Measurements from ENCODE around the gene GNB1L. TPM values are rescaled to one million over a fixed set of nuclear protein-coding genes. Genes with fewer than 3 reads are reported as not detected.

The GNB1L gene
- total and polyA plus RNA-seq, 2 donors (not counting 1 experiment from before 2014, with no cell fraction given), result 6.6 to 12.1 TPM

- H3K4me3 Mint-ChIP-seq, result no peak overlapping the region
- Histone ChIP-seq H4K20me1 (ENCODE audit: control insufficient read depth, insufficient read depth, low read length, poor library complexity, severe bottlenecking) (no peaks in the 10 kb centered on the region), H3K36me3 (replicated peaks in 1 of 2; ENCODE audit: control extremely low read depth in 1 of 2, control insufficient read depth in 1 of 2, extremely low read depth in 1 of 2, insufficient read depth in 2 of 2, low read length in 1 of 2) (no peaks in the 10 kb centered on the region), H2AFZ (ENCODE audit: insufficient read depth, low read depth, low read length, poor library complexity, severe bottlenecking) (no peak overlapping the region), H3K27me3 (replicated peaks in 1 of 4; ENCODE audit: control extremely low read depth in 1 of 4, control insufficient read depth in 3 of 4, insufficient read depth in 4 of 4, low read length in 3 of 4) (peaks cover 0 to 7% (median 0%) of the 10 kb centered on the region in 4 experiments), H3K27ac (ENCODE audit: low read length in 2 of 2) (no peak overlapping the region), H3K4me3 (ENCODE audit: control extremely low read depth in 1 of 5, extremely low read depth in 1 of 5, insufficient read depth in 1 of 5, low read depth in 2 of 5, low read length in 4 of 5) (no peak overlapping the region), H3K9ac (ENCODE audit: low read length) (no peak overlapping the region), H3K4me1 (ENCODE audit: control insufficient read depth in 2 of 2, insufficient read depth in 2 of 2, low read length in 2 of 2) (peaks cover 6 to 9% of the 10 kb centered on the region in 2 donors), H3K4me2 (replicated peaks; ENCODE audit: low read depth, low read length, poor library complexity, severe bottlenecking) (no peak overlapping the region), H3K79me2 (ENCODE audit: control insufficient read depth, insufficient read depth, low read length) (no peaks in the 10 kb centered on the region), H3K9me3 (ENCODE audit: control extremely low read depth in 1 of 3, control insufficient read depth in 2 of 3, insufficient read depth in 1 of 3, low read length in 2 of 3) (no peaks in the 10 kb centered on the region)
- no peak for DNase-seq
- WGBS (ENCODE audit: insufficient coverage), result 99% methylated on average over 7 of the region's 7 CpGs
- ChIA-PET CTCF (interaction anchor here (1.0 to 6.6 kb wide), 3 partner anchors 8 to 178 kb away, joined by 3 to 210 read pairs (median 3); no protein-coding TSS in a partner anchor), POLR2A (no interaction called here)
- intact Hi-C loops (cut with micrococcal nuclease), result no loop called here
- no peak for TF ChIP-seq EZH2 (IDR thresholded peaks at IDR 0.05; ENCODE audit: borderline replicate concordance, insufficient read depth, low read depth, low read length, poor library complexity, severe bottlenecking)
- no peak for TF ChIP-seq CTCF (IDR thresholded peaks at IDR 0.05)
- peaks cover 2% of the 10 kb centered on the region for H3K4me1 Mint-ChIP-seq
- H3K9me3 Mint-ChIP-seq (ENCODE audit: insufficient read depth), result no peaks in the 10 kb centered on the region
- H3K27ac Mint-ChIP-seq, result no peak overlapping the region
- ATAC-seq (ENCODE audit: low read depth), result no peak
- H3K27me3 Mint-ChIP-seq, result peaks cover 3% of the 10 kb centered on the region
These were observed 120.5 kb downstream of the GNB1L start for GRCh38 chr22:19734163-19734562.

GRCh38 chr22:19733755-19734154, 120.9 kb downstream of the GNB1L start:
- Histone ChIP-seq H3K4me2 (replicated peaks; ENCODE audit: low read depth, low read length, poor library complexity, severe bottlenecking) (no peak overlapping the region), H3K4me3 (ENCODE audit: control extremely low read depth in 1 of 5, extremely low read depth in 1 of 5, insufficient read depth in 1 of 5, low read depth in 2 of 5, low read length in 4 of 5) (no peak overlapping the region), H3K36me3 (replicated peaks in 1 of 2; ENCODE audit: control extremely low read depth in 1 of 2, control insufficient read depth in 1 of 2, extremely low read depth in 1 of 2, insufficient read depth in 2 of 2, low read length in 1 of 2) (no peaks in the 10 kb centered on the region), H3K9me3 (ENCODE audit: control extremely low read depth in 1 of 3, control insufficient read depth in 2 of 3, insufficient read depth in 1 of 3, low read length in 2 of 3) (no peaks in the 10 kb centered on the region), H3K27ac (ENCODE audit: low read length in 2 of 2) (no peak overlapping the region), H4K20me1 (ENCODE audit: control insufficient read depth, insufficient read depth, low read length, poor library complexity, severe bottlenecking) (no peaks in the 10 kb centered on the region), H2AFZ (ENCODE audit: insufficient read depth, low read depth, low read length, poor library complexity, severe bottlenecking) (no peak overlapping the region), H3K4me1 (ENCODE audit: control insufficient read depth in 2 of 2, insufficient read depth in 2 of 2, low read length in 2 of 2) (peaks cover 6 to 9% of the 10 kb centered on the region in 2 donors), H3K27me3 (replicated peaks in 1 of 4; ENCODE audit: control extremely low read depth in 1 of 4, control insufficient read depth in 3 of 4, insufficient read depth in 4 of 4, low read length in 3 of 4) (peaks cover 0 to 9% (median 0%) of the 10 kb centered on the region in 4 experiments), H3K9ac (ENCODE audit: low read length) (no peak overlapping the region), H3K79me2 (ENCODE audit: control insufficient read depth, insufficient read depth, low read length) (no peaks in the 10 kb centered on the region)
- Mint-ChIP-seq H3K4me3 (no peak overlapping the region), H3K9me3 (ENCODE audit: insufficient read depth) (no peaks in the 10 kb centered on the region), H3K27ac (no peak overlapping the region), H3K4me1 (peaks cover 2% of the 10 kb centered on the region), H3K27me3 (peaks cover 3% of the 10 kb centered on the region)
- intact Hi-C loops (cut with micrococcal nuclease), result no loop called here
- DNase-seq (no peak), ATAC-seq (ENCODE audit: low read depth) (no peak)
- POLR2A ChIA-PET, result no interaction called here
- 93% methylated on average over 5 of the region's 5 CpGs for WGBS (ENCODE audit: insufficient coverage)
- no peak for TF ChIP-seq CTCF (IDR thresholded peaks at IDR 0.05)
- no peak for TF ChIP-seq EZH2 (IDR thresholded peaks at IDR 0.05; ENCODE audit: borderline replicate concordance, insufficient read depth, low read depth, low read length, poor library complexity, severe bottlenecking)
- CTCF ChIA-PET, result interaction anchor here (1.0 to 6.6 kb wide), 3 partner anchors 8 to 179 kb away, joined by 3 to 210 read pairs (median 3); no protein-coding TSS in a partner anchor

Other genes with a start within 250 kb of the GNB1L start
- gene SEPTIN5, start 140.4 kb downstream of the GNB1L start, total RNA-seq, result not detected in 2 replicates
- gene SEPTIN5, start 140.4 kb downstream of the GNB1L start, polyA plus RNA-seq, result 0.06 and 0.17 TPM in 2 replicates
- gene GP1BB, start 131.3 kb downstream of the GNB1L start, total RNA-seq, result 0.27 TPM in 1 of 2 replicates, not detected in the other
- gene GP1BB, start 131.3 kb downstream of the GNB1L start, polyA plus RNA-seq, result 0.31 and 4.3 TPM in 2 replicates
- not detected in 2 replicates for gene TBX1, start 94.1 kb downstream of the GNB1L start, total RNA-seq
- gene TBX1, start 94.1 kb downstream of the GNB1L start, polyA plus RNA-seq, result not detected in 2 replicates
- gene RTL10, start within 50 bp of the GNB1L start, total RNA-seq, result 14.8 and 15.2 TPM in 2 replicates
- 4.9 and 6.4 TPM in 2 replicates for gene RTL10, start within 50 bp of the GNB1L start, polyA plus RNA-seq
- gene COMT, start 86.9 kb upstream of the GNB1L start, total RNA-seq, result 32.6 and 36.1 TPM in 2 replicates
- 58.3 and 70.6 TPM in 2 replicates for gene COMT, start 86.9 kb upstream of the GNB1L start, polyA plus RNA-seq
- 36.2 and 39.0 TPM in 2 replicates for gene TXNRD2, start 86.9 kb upstream of the GNB1L start, total RNA-seq
- 22.7 and 24.8 TPM in 2 replicates for gene TXNRD2, start 86.9 kb upstream of the GNB1L start, polyA plus RNA-seq
- 6.7 and 8.4 TPM in 2 replicates for gene ARVCF, start 161.9 kb upstream of the GNB1L start, total RNA-seq
- gene ARVCF, start 161.9 kb upstream of the GNB1L start, polyA plus RNA-seq, result 2.2 and 2.5 TPM in 2 replicates
- gene TANGO2, start 166.2 kb upstream of the GNB1L start, total RNA-seq, result 75.5 and 81.1 TPM in 2 replicates
- gene TANGO2, start 166.2 kb upstream of the GNB1L start, polyA plus RNA-seq, result 41.6 and 75.6 TPM in 2 replicates
- 43.2 and 46.6 TPM in 2 replicates for gene DGCR8, start 225.4 kb upstream of the GNB1L start, total RNA-seq
- 19.6 and 24.2 TPM in 2 replicates for gene DGCR8, start 225.4 kb upstream of the GNB1L start, polyA plus RNA-seq

Measured in B cell (primary cell).